Lower lobe of right lung (tissue), 2 donors: ENCODE data around the gene PDE4D. TPM values are rescaled to one million over a fixed set of nuclear protein-coding genes. Genes with fewer than 3 reads are reported as not detected.

Experiments
- ATAC-seq, 2 donors: fragments of 200-7000 bp; cut with Tn5 transposase; one replicate each; pipeline ENCODE4 v1.9.1; 2020 to 2022; ENCODE audit warnings: mild to moderate bottlenecking in 2 of 2, moderate library complexity in 2 of 2
- DNase-seq: peaks from one replicate; pipeline ENCODE4 v3.0.0-alpha.2; 2020
- H3K27ac ChIP-seq: fragments of 200-600 bp; one replicate; pipeline ENCODE4 v1.8.0; 2022
- H3K27me3 ChIP-seq: fragments of 200-600 bp; one replicate; pipeline ENCODE4 v1.8.0; 2022; ENCODE audit warnings: low read depth
- H3K36me3 ChIP-seq: fragments of 200-600 bp; one replicate; pipeline ENCODE4 v1.8.0; 2022; ENCODE audit warnings: mild to moderate bottlenecking
- H3K4me1 ChIP-seq: fragments of 200-600 bp; one replicate; pipeline ENCODE4 v1.8.0; 2022
- H3K4me3 ChIP-seq: fragments of 200-600 bp; one replicate; pipeline ENCODE4 v1.8.0; 2022; ENCODE audit warnings: mild to moderate bottlenecking
- H3K9me3 ChIP-seq: fragments of 200-600 bp; one replicate; pipeline ENCODE4 v1.8.0; 2022
- CTCF ChIP-seq: fragments of 200-600 bp; IDR thresholded peaks from one replicate; pipeline ENCODE4 v1.8.0; 2022; ENCODE audit warnings: antibody characterized with exemption, mild to moderate bottlenecking
- intact Hi-C: fragments of 100-400 bp; cut with DNase I; formaldehyde crosslinking; loops from one replicate; pipeline ENCODE4 v1.11.0; 2022
- total RNA-seq: library from RNA; stranded (reverse); fragmentation: NEBNext Ultra II Directional; extraction: Animal tissue kit (Norgen Biotek cat#: 25700); gene quantifications from one replicate; pipeline ENCODE4 v1.2.1, GENCODE V29; 2021
- donor health status: DM: no; HTN: yes; CAD: no; lungs with severe emphysema.

The PDE4D gene
- total RNA-seq, 1 donor from 2014 or later = 71.3 TPM

- intact Hi-C loops = no loop called here
- no peaks in the 10 kb centered on the region for H3K36me3 ChIP-seq
- TF ChIP-seq CTCF = no peak
- no peak overlapping the region for H3K27ac ChIP-seq
- no peaks in the 10 kb centered on the region for H3K27me3 ChIP-seq
- peak overlapping the region; percentile 40 for H3K4me3 ChIP-seq
- H3K9me3 ChIP-seq = no peaks in the 10 kb centered on the region
- DNase-seq (no peak), ATAC-seq (no peak)
- no peaks in the 10 kb centered on the region for H3K4me1 ChIP-seq
Observed at GRCh38 chr5:59091965-59092364, 801.6 kb downstream of the PDE4D start.

DNA sequence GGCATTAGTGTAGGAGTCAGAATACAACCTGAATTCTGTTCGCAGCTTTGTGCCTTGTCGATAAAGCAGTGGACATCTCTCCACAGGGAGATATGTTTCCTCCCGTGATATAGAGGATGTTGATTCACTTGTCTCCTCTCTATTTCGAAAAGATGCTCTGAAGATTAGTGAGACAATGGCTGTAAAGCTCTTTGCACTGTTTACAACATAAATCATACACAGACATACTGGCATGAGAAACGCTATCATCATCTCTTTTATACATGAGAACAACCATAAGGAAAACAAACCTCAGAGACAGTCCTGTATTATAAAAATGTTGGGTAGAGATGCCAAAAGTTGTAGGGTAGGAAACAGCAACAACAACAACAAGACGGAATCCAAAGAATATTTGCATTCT, 803.2 kb downstream of the PDE4D start:
- H3K4me3 ChIP-seq = no peak overlapping the region
- DNase-seq (no peak), ATAC-seq (no peak)
- intact Hi-C loops = no loop called here
- no peak for TF ChIP-seq CTCF
- H3K27ac ChIP-seq = no peak overlapping the region
- H3K9me3 ChIP-seq = no peaks in the 10 kb centered on the region
- no peaks in the 10 kb centered on the region for H3K36me3 ChIP-seq
- H3K4me1 ChIP-seq = no peaks in the 10 kb centered on the region
- no peaks in the 10 kb centered on the region for H3K27me3 ChIP-seq

DNA sequence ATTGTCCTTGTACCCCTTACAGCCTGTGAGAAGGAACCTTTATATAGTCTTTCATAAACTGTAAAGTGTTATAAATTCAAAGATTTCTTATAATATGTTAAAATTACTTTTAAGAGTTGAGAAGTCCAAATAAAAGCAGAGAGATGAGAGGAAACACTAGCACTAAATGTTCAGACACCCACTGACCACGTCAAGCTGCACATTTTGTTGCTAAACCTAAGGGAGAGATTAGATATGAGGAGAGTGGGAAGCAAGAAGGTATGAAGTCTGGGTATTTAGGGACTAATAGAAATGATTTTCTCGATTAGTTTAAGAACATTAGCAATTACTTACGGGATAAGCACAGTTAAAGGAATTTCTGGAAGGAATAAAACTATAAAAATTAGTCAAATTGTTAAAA, 803.8 kb downstream of the PDE4D start:
- TF ChIP-seq CTCF = no peak
- DNase-seq (no peak), ATAC-seq (no peak)
- H3K4me1 ChIP-seq = no peaks in the 10 kb centered on the region
- no peak overlapping the region for H3K4me3 ChIP-seq
- intact Hi-C loops = no loop called here
- no peaks in the 10 kb centered on the region for H3K9me3 ChIP-seq
- no peak overlapping the region for H3K27ac ChIP-seq
- no peaks in the 10 kb centered on the region for H3K27me3 ChIP-seq
- no peaks in the 10 kb centered on the region for H3K36me3 ChIP-seq

GRCh38 chr5:59088546-59088945, 805.0 kb downstream of the PDE4D start:
- Histone ChIP-seq H3K4me3 (no peak overlapping the region), H3K27me3 (no peaks in the 10 kb centered on the region), H3K9me3 (no peaks in the 10 kb centered on the region), H3K36me3 (no peaks in the 10 kb centered on the region), H3K27ac (no peak overlapping the region), H3K4me1 (peaks cover 5% of the 10 kb centered on the region)
- TF ChIP-seq CTCF = no peak
- intact Hi-C loops = no loop called here
- DNase-seq = no peak
- no peak for ATAC-seq

DNA sequence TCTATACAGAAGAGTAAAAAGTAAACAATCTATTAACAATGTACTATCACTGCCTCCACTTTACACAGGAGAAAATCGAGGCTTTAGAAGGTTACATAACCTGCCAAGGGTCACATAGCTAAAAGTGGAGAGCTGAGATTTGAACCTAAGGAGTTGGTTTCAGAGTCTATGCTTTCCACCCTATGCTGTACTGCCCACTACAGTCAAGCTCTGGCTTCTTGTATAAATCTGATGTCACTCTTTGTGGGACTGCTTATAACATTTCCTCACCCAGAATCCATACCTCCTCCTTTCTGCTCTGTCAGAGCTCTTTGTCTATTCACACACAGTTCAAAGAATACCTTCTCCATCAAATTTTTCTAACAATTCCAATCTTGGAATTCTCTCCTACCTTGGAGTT, 807.5 kb downstream of the PDE4D start:
- Histone ChIP-seq H3K36me3 (no peaks in the 10 kb centered on the region), H3K4me3 (no peak overlapping the region), H3K27me3 (no peaks in the 10 kb centered on the region), H3K9me3 (no peaks in the 10 kb centered on the region), H3K4me1 (peaks cover 5% of the 10 kb centered on the region), H3K27ac (no peak overlapping the region)
- DNase-seq (no peak), ATAC-seq (no peak)
- intact Hi-C loops = no loop called here
- TF ChIP-seq CTCF = no peak

- no peaks in the 10 kb centered on the region for H3K36me3 ChIP-seq
- no peak overlapping the region for H3K27ac ChIP-seq
- no peak overlapping the region for H3K4me3 ChIP-seq
- H3K9me3 ChIP-seq = no peaks in the 10 kb centered on the region
- TF ChIP-seq CTCF = no peak
- H3K27me3 ChIP-seq = no peaks in the 10 kb centered on the region
- no peak for ATAC-seq
- DNase-seq = no peak
- peaks cover 5% of the 10 kb centered on the region for H3K4me1 ChIP-seq
- intact Hi-C loops = no loop called here
Observed at GRCh38 chr5:59081693-59082092, 811.8 kb downstream of the PDE4D start.
